ENCODE data around the gene ATP2A1.

ATP2A1 gene

DNA sequence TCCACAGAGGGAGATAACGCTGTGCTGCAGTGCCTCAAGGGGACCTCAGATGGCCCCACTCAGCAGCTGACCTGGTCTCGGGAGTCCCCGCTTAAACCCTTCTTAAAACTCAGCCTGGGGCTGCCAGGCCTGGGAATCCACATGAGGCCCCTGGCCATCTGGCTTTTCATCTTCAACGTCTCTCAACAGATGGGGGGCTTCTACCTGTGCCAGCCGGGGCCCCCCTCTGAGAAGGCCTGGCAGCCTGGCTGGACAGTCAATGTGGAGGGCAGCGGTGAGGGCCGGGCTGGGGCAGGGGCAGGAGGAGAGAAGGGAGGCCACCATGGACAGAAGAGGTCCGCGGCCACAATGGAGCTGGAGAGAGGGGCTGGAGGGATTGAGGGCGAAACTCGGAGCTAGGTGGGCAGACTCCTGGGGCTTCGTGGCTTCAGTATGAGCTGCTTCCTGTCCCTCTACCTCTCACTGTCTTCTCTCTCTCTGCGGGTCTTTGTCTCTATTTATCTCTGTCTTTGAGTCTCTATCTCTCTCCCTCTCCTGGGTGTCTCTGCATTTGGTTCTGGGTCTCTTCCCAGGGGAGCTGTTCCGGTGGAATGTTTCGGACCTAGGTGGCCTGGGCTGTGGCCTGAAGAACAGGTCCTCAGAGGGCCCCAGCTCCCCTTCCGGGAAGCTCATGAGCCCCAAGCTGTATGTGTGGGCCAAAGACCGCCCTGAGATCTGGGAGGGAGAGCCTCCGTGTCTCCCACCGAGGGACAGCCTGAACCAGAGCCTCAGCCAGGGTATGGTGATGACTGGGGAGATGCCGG lies 54.3 kb downstream of the ATP2A1 start:
- H3K27ac ChIP-seq (ENCODE audit: low read depth, low read length, poor library complexity, severe bottlenecking), result peak overlapping the region; percentile 97
- H3K27me3 ChIP-seq (ENCODE audit: insufficient read depth, low read length), result no peaks in the 10 kb centered on the region

GRCh38 chr16:28933171-28933570 lies 54.9 kb downstream of the ATP2A1 start:
- Histone ChIP-seq H3K9me2 (ENCODE audit: low read depth, low read length) (no peaks in the 10 kb centered on the region), H3K4me2 (ENCODE audit: low read length) (peak overlapping the region; percentile 84), H3K4me1 (ENCODE audit: insufficient read depth, low read length, severe bottlenecking) (peaks cover 34% of the 10 kb centered on the region), H3K36me3 (ENCODE audit: insufficient read depth, low read length) (peaks cover 31% of the 10 kb centered on the region), H3F3A (ENCODE audit: insufficient read depth, low read length) (peaks cover 5% of the 10 kb centered on the region; the same call in 1 of the 2 replicates), H3K27ac (ENCODE audit: low read depth, low read length, poor library complexity, severe bottlenecking) (peak overlapping the region; percentile 97), H3K27me3 (ENCODE audit: insufficient read depth, low read length) (no peaks in the 10 kb centered on the region), H3K4me3 (ENCODE audit: low read depth, low read length, poor library complexity, severe bottlenecking) (peak overlapping the region; percentile 80), H4K20me1 (ENCODE audit: insufficient read depth, low read length) (no peaks in the 10 kb centered on the region), H3K9me3 (ENCODE audit: low read length) (no peaks in the 10 kb centered on the region), H3K79me2 (ENCODE audit: insufficient read depth, low read length) (peaks cover 5% of the 10 kb centered on the region; the same call in 1 of the 2 replicates), H2AFZ (ENCODE audit: low read length) (no peak overlapping the region), H3K9ac (ENCODE audit: low read length) (peak overlapping the region; percentile 93)
- TF ChIP-seq, protein P1, sequence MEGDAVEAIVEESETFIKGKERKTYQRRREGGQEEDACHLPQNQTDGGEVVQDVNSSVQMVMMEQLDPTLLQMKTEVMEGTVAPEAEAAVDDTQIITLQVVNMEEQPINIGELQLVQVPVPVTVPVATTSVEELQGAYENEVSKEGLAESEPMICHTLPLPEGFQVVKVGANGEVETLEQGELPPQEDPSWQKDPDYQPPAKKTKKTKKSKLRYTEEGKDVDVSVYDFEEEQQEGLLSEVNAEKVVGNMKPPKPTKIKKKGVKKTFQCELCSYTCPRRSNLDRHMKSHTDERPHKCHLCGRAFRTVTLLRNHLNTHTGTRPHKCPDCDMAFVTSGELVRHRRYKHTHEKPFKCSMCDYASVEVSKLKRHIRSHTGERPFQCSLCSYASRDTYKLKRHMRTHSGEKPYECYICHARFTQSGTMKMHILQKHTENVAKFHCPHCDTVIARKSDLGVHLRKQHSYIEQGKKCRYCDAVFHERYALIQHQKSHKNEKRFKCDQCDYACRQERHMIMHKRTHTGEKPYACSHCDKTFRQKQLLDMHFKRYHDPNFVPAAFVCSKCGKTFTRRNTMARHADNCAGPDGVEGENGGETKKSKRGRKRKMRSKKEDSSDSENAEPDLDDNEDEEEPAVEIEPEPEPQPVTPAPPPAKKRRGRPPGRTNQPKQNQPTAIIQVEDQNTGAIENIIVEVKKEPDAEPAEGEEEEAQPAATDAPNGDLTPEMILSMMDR (IDR thresholded peaks at IDR 0.05; ENCODE audit: low read length), result no peak
- no peak for TF ChIP-seq EZH2 (IDR thresholded peaks at IDR 0.05; ENCODE audit: borderline replicate concordance, low read length)

More for the DNA sequence above, 54.3 kb downstream of the ATP2A1 start:
- Histone ChIP-seq H3K4me3 (ENCODE audit: low read depth, low read length, poor library complexity, severe bottlenecking) (peak overlapping the region; percentile 80), H3K4me2 (ENCODE audit: low read length) (peak overlapping the region; percentile 84), H3F3A (ENCODE audit: insufficient read depth, low read length) (peaks cover 5% of the 10 kb centered on the region; the same call in 1 of the 2 replicates), H3K9me3 (ENCODE audit: low read length) (no peaks in the 10 kb centered on the region), H3K79me2 (ENCODE audit: insufficient read depth, low read length) (peaks cover 5% of the 10 kb centered on the region; the same call in 1 of the 2 replicates), H3K9ac (ENCODE audit: low read length) (peak overlapping the region; percentile 93), H2AFZ (ENCODE audit: low read length) (0 out of 2 replicates have a peak overlapping the region, but pooled peaks have one; percentile 15), H3K36me3 (ENCODE audit: insufficient read depth, low read length) (peaks cover 25% of the 10 kb centered on the region), H4K20me1 (ENCODE audit: insufficient read depth, low read length) (no peaks in the 10 kb centered on the region), H3K4me1 (ENCODE audit: insufficient read depth, low read length, severe bottlenecking) (peaks cover 34% of the 10 kb centered on the region), H3K9me2 (ENCODE audit: low read depth, low read length) (no peaks in the 10 kb centered on the region)
- TF ChIP-seq, protein P1 (IDR thresholded peaks at IDR 0.05; ENCODE audit: low read length), result no peak
- TF ChIP-seq EZH2 (IDR thresholded peaks at IDR 0.05; ENCODE audit: borderline replicate concordance, low read length), result no peak

- no peak overlapping the region for H3K4me3 ChIP-seq (ENCODE audit: low read depth, low read length, poor library complexity, severe bottlenecking)
- H3F3A ChIP-seq (ENCODE audit: insufficient read depth, low read length), result peaks cover 5% of the 10 kb centered on the region; the same call in 1 of the 2 replicates
- H4K20me1 ChIP-seq (ENCODE audit: insufficient read depth, low read length), result no peaks in the 10 kb centered on the region
- no peak overlapping the region for H3K27ac ChIP-seq (ENCODE audit: low read depth, low read length, poor library complexity, severe bottlenecking)
- TF ChIP-seq, protein P1 (IDR thresholded peaks at IDR 0.05; ENCODE audit: low read length), result no peak
- no peak for TF ChIP-seq EZH2 (IDR thresholded peaks at IDR 0.05; ENCODE audit: borderline replicate concordance, low read length)
- peaks cover 32% of the 10 kb centered on the region for H3K4me1 ChIP-seq (ENCODE audit: insufficient read depth, low read length, severe bottlenecking)
- no peaks in the 10 kb centered on the region for H3K27me3 ChIP-seq (ENCODE audit: insufficient read depth, low read length)
- H3K9ac ChIP-seq (ENCODE audit: low read length), result no peak overlapping the region
- H3K4me2 ChIP-seq (ENCODE audit: low read length), result no peak overlapping the region
- H3K36me3 ChIP-seq (ENCODE audit: insufficient read depth, low read length), result peaks cover 42% of the 10 kb centered on the region
- H2AFZ ChIP-seq (ENCODE audit: low read length), result no peak overlapping the region
- H3K9me3 ChIP-seq (ENCODE audit: low read length), result no peaks in the 10 kb centered on the region
- H3K9me2 ChIP-seq (ENCODE audit: low read depth, low read length), result no peaks in the 10 kb centered on the region
- H3K79me2 ChIP-seq (ENCODE audit: insufficient read depth, low read length), result peaks cover 5% of the 10 kb centered on the region; the same call in 1 of the 2 replicates
Observed at GRCh38 chr16:28935346-28935745, 57.1 kb downstream of the ATP2A1 start.
